Tibial artery (tissue), 4 donors: ENCODE data around the gene PLPP1.

Experiments used
- DNase-seq, 2 donors: peaks; one replicate each; pipeline ENCODE4 v3.0.0-alpha.2; 2019
- H3K27ac ChIP-seq, 2 donors: fragments of 200-600 bp; sonication (generic) in 1 of 2; 1 replicate in 1 of 2; 2 replicates in 1 of 2; pipeline ENCODE4 v1.5.1; 2018 to 2019; ENCODE audit warnings: mild to moderate bottlenecking in 1 of 2
- H3K27me3 ChIP-seq, 2 donors: fragments of 200-600 bp; sonication (generic) in 1 of 2; one replicate each; pipeline versions ENCODE4 v1.5.1 to v1.6.0; 2016 to 2019
- H3K36me3 ChIP-seq, 3 donors: fragments of 200-600 bp; sonication (generic) in 2 of 3; one replicate each; pipeline ENCODE4 v1.5.1; 2016 to 2019; ENCODE audit warnings: mild to moderate bottlenecking in 2 of 3
- H3K4me1 ChIP-seq, 4 donors: fragments of 200-600 bp; sonication (generic) in 2 of 4; 1 replicate in 3 of 4; 2 replicates in 1 of 4; pipeline ENCODE4 v1.5.1; 2016 to 2019
- H3K4me3 ChIP-seq, 2 donors: fragments of 200-600 bp; sonication (generic) in 1 of 2; 1 replicate in 1 of 2; 2 replicates in 1 of 2; pipeline ENCODE4 v1.5.1; 2018 to 2019; ENCODE audit warnings: mild to moderate bottlenecking in 2 of 2
- H3K9me3 ChIP-seq, 3 donors: fragments of 200-600 bp; sonication (generic) in 1 of 3; one replicate each; pipeline ENCODE4 v1.5.1; 2016 to 2019
- CTCF ChIP-seq, 2 experiments: fragments of 200-600 bp in 1 of 2; fragments of 450-650 bp in 1 of 2; IDR thresholded peaks; one replicate each; pipeline ENCODE4 v1.5.1; 2017 to 2019; ENCODE audit warnings: antibody characterized with exemption in 2 of 2, mild to moderate bottlenecking in 1 of 2, moderate library complexity in 1 of 2
- intact Hi-C: fragments of 100-400 bp; cut with DNase I; formaldehyde crosslinking; loops from one replicate; pipeline ENCODE4 v1.15.0; 2023; ENCODE audit warnings: low total_unique reads

Gene PLPP1

GRCh38 chr5:55377810-55378209 lies 157.0 kb downstream of the PLPP1 start:
- intact Hi-C loops = no loop called here
- H3K4me3 ChIP-seq = no peak overlapping the region
- H3K27ac ChIP-seq = no peak overlapping the region
- H3K9me3 ChIP-seq = peaks cover 0 to 4% (median 2%) of the 10 kb centered on the region in 3 donors
- H3K27me3 ChIP-seq = no peaks in the 10 kb centered on the region
- DNase-seq = no peak
- peaks cover 16 to 45% (median 38%) of the 10 kb centered on the region in 3 donors for H3K36me3 ChIP-seq
- peaks cover 0 to 3% (median 0%) of the 10 kb centered on the region in 4 donors for H3K4me1 ChIP-seq
- TF ChIP-seq CTCF (IDR thresholded peaks at IDR 0.05) = no peak
